Mucosa of rectum (tissue), 2 donors: ENCODE results near the gene SLC17A3.

Experiments
- H3K27ac ChIP-seq, 2 donors: one replicate each; pipeline ENCODE4 v1.7.0; 2013; ENCODE audit warnings: inconsistent platforms in 2 of 2, low read depth in 2 of 2, low read length in 2 of 2
- H3K27me3 ChIP-seq, 2 donors: one replicate each; pipeline ENCODE4 v1.7.0; 2013; ENCODE audit warnings: low read length in 2 of 2; ENCODE audit not compliant: control insufficient read depth in 2 of 2, insufficient read depth in 2 of 2
- H3K36me3 ChIP-seq, 2 donors: one replicate each; pipeline ENCODE4 v1.7.0; 2013; ENCODE audit warnings: low read length in 2 of 2; ENCODE audit not compliant: control insufficient read depth in 2 of 2, insufficient read depth in 2 of 2
- H3K4me1 ChIP-seq, 2 donors: one replicate each; pipeline ENCODE4 v1.7.0; 2013; ENCODE audit warnings: low read length in 2 of 2, mild to moderate bottlenecking in 1 of 2; ENCODE audit not compliant: control insufficient read depth in 2 of 2, insufficient read depth in 2 of 2
- H3K4me3 ChIP-seq, 2 donors: one replicate each; pipeline ENCODE4 v1.7.0; 2013; ENCODE audit warnings: low read length in 2 of 2
- H3K9ac ChIP-seq, 2 donors: one replicate each; pipeline ENCODE4 v1.7.0; 2013; ENCODE audit warnings: low read length in 2 of 2, low read depth in 1 of 2, mild to moderate bottlenecking in 1 of 2
- H3K9me3 ChIP-seq, 2 donors: one replicate each; pipeline ENCODE4 v1.7.0; 2013; ENCODE audit warnings: low read length in 2 of 2; ENCODE audit not compliant: control insufficient read depth in 2 of 2
- donor health status: healthy.
- donor health status: Normal muscosa, but diverticular disease.

The SLC17A3 gene

DNA sequence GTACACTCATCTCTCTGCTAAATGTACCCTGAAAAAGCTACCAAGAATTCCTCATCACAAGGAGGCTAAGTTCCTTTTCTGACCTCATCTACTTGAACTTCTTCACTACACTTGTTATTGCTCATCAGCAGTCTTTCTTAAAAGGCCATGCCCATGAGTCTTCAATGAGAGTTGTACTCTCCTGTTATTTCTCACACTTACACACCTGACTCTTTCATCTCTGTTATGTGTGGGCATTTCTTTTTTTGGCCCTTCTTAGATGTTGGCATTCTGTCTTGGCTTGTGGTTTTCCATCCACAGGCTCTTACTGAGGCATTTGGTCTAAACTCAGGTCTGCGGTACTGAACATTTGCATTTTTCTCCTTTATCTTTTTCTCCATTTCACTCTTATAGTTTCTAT, 31.5 kb downstream of the SLC17A3 start:
- no peaks in the 10 kb centered on the region for H3K4me1 ChIP-seq
- H3K36me3 ChIP-seq: no peaks in the 10 kb centered on the region
- H3K9me3 ChIP-seq: no peaks in the 10 kb centered on the region
- H3K27me3 ChIP-seq: no peaks in the 10 kb centered on the region
- H3K4me3 ChIP-seq: no peak overlapping the region
- no peak overlapping the region for H3K9ac ChIP-seq
- no peak overlapping the region for H3K27ac ChIP-seq

- Histone ChIP-seq H3K4me3 (no peak overlapping the region), H3K4me1 (peaks cover 0 to 3% of the 10 kb centered on the region in 2 donors), H3K27me3 (no peaks in the 10 kb centered on the region), H3K27ac (no peak overlapping the region), H3K9ac (no peak overlapping the region), H3K9me3 (no peaks in the 10 kb centered on the region), H3K36me3 (no peaks in the 10 kb centered on the region)
Measured at GRCh38 chr6:25835442-25836283, 38.4 kb downstream of the SLC17A3 start.

GRCh38 chr6:25834950-25835349, 39.1 kb downstream of the SLC17A3 start:
- Histone ChIP-seq H3K4me1 (peaks cover 0 to 3% of the 10 kb centered on the region in 2 donors), H3K27ac (no peak overlapping the region), H3K27me3 (no peaks in the 10 kb centered on the region), H3K9ac (no peak overlapping the region), H3K9me3 (no peaks in the 10 kb centered on the region), H3K4me3 (no peak overlapping the region), H3K36me3 (no peaks in the 10 kb centered on the region)

GRCh38 chr6:25833136-25833535, 40.9 kb downstream of the SLC17A3 start:
- Histone ChIP-seq H3K9ac (no peak overlapping the region), H3K9me3 (no peaks in the 10 kb centered on the region), H3K4me1 (peaks cover 0 to 3% of the 10 kb centered on the region in 2 donors), H3K27me3 (no peaks in the 10 kb centered on the region), H3K36me3 (no peaks in the 10 kb centered on the region), H3K4me3 (no peak overlapping the region), H3K27ac (no peak overlapping the region)

GRCh38 chr6:25832670-25833069, 41.4 kb downstream of the SLC17A3 start:
- no peak overlapping the region for H3K27ac ChIP-seq
- H3K27me3 ChIP-seq: no peaks in the 10 kb centered on the region
- H3K9me3 ChIP-seq: no peaks in the 10 kb centered on the region
- no peak overlapping the region for H3K9ac ChIP-seq
- H3K36me3 ChIP-seq: no peaks in the 10 kb centered on the region
- H3K4me1 ChIP-seq: peaks cover 0 to 3% of the 10 kb centered on the region in 2 donors
- H3K4me3 ChIP-seq: no peak overlapping the region

DNA sequence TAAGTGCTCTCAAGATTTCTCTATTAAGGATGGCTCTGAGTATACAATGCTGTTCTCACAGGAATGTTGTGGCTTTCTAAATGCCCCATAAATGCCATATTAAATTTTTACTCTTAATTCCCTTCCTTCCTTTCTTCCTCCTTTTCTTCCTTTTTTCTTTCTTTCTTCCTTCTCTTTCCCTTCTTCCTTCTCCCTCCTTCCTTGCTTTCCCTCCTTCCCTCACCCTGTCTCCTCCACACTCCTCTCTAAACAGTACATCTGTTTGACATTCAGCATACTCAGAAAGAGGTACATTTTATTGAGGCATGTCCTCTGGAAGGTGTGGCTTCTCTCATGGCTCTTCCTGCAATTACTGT, 41.8 kb downstream of the SLC17A3 start:
- Histone ChIP-seq H3K27me3 (no peaks in the 10 kb centered on the region), H3K9me3 (no peaks in the 10 kb centered on the region), H3K36me3 (no peaks in the 10 kb centered on the region), H3K4me3 (no peak overlapping the region), H3K9ac (no peak overlapping the region), H3K27ac (no peak overlapping the region), H3K4me1 (peaks cover 0 to 3% of the 10 kb centered on the region in 2 donors)

- H3K4me1 ChIP-seq: peaks cover 0 to 3% of the 10 kb centered on the region in 2 donors
- H3K4me3 ChIP-seq: no peak within 1 kb of the TSS
- peak within 1 kb of the TSS in 1 of 2 donors; percentile 28 for H3K9ac ChIP-seq
- H3K27ac ChIP-seq: no peak within 1 kb of the TSS
- H3K27me3 ChIP-seq: no peaks in the 10 kb centered on the region
- H3K9me3 ChIP-seq: no peaks in the 10 kb centered on the region
- H3K36me3 ChIP-seq: no peaks in the 10 kb centered on the region
Measured at GRCh38 chr6:25831532-25832306, 42.3 kb downstream of the SLC17A3 start, which contains the start of gene SLC17A1. TSS of gene SLC17A1 (minus strand) at chr6:25832052. CDS start at chr6:25830557, 1,495 bp downstream.

GRCh38 chr6:25830458-25830857, 43.6 kb downstream of the SLC17A3 start:
- Histone ChIP-seq H3K4me3 (no peak overlapping the region), H3K9ac (no peak overlapping the region), H3K36me3 (no peaks in the 10 kb centered on the region), H3K9me3 (no peaks in the 10 kb centered on the region), H3K4me1 (peaks cover 0 to 3% of the 10 kb centered on the region in 2 donors), H3K27me3 (no peaks in the 10 kb centered on the region), H3K27ac (no peak overlapping the region)

- Histone ChIP-seq H3K27me3 (no peaks in the 10 kb centered on the region), H3K9ac (no peak overlapping the region), H3K4me3 (no peak overlapping the region), H3K9me3 (no peaks in the 10 kb centered on the region), H3K36me3 (no peaks in the 10 kb centered on the region), H3K4me1 (peaks cover 0 to 3% of the 10 kb centered on the region in 2 donors), H3K27ac (no peak overlapping the region)
Measured at GRCh38 chr6:25829375-25829774, 44.7 kb downstream of the SLC17A3 start.

GRCh38 chr6:25821341-25821740, 52.7 kb downstream of the SLC17A3 start:
- H3K27me3 ChIP-seq: no peaks in the 10 kb centered on the region
- H3K27ac ChIP-seq: no peak overlapping the region
- no peak overlapping the region for H3K9ac ChIP-seq
- H3K9me3 ChIP-seq: no peaks in the 10 kb centered on the region
- no peak overlapping the region for H3K4me3 ChIP-seq
- H3K4me1 ChIP-seq: no peaks in the 10 kb centered on the region
- H3K36me3 ChIP-seq: no peaks in the 10 kb centered on the region
